ENCODE data around the gene FANCI.
"Not testable (repeated sequence)": the region's sequence is repeated elsewhere in the genome, so short reads cannot be mapped to it uniquely, and the experiment has no call there.

Gene FANCI

DNA sequence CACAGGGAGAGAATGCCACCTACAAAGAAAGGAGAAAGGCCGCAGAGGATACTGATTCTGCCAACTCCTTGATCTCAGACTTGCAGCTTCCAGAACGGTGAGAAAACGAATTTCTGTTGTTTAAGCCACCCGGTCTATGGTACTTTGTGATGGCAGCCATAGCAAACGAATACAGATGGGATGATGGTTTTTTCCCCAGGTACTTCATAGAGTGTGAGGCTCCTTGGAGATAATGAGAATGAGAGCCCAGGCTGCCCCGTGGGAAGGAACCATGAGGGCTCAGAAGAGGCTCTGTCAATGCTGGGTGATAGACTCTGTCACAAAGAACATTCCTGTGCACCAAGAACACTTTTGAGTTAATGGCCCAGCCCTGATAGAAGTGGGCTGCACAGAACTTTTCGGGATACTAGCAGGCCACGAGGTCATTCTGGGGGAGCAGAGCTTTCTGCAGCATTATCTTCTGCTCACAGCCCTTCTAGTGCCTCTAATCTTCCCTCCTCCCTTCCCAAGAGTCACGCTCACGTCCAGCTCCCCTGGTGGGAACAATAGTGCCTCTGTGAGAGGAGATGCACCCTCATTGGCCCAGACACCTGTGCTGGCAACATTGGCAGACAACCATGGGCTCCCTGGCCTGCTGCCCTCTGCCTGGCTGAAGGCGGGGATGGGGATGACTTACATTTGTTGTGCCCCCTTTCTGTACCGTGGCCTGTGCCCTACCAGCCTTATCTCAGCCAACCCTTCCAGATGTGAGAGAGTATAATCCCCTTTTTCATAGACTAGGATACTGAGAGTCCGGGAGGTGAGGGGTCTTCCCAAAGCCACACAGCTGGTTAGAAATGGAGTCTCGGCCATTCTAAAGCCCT lies 17.2 kb upstream of the FANCI start:
- DNase-seq: no peak

DNA sequence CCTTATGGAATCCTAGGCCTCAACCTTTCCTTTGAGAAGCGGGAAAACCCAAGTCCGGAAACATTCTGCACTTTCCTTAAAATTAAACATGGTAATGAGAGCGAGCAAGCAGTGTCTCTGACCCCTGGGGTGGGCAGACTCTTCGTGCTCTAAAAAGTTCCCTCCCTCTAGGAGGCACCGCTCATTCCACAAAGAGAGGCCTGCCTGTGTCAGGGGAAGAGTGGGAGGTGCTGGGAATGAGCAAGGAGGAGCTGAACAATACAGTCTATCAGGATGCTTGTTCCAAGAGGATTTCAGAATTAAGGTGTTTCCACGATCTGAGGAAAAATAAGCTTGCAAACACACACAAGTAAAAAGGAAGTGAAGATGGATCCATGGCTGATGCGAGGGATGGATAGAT lies 16.4 kb upstream of the FANCI start:
- no peak for DNase-seq

DNA sequence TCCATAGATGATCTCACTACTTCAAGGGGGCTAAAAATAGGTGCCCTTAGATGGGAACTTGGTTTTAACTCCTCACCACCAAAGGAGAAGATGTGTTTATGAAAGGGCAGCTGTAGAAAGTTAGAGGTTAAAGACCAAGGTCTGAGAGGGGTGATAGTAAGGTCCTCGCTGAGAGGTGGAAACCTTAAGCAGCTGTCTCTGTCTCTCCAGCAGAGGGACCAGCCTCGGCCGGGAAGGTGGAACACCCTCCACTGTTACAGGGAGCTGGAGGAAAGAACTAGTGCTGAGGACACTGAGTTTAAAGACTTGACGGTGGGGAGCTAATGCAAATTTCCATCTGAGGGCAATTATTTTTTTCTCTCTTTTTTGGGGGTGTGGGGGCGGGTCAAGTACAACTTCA lies 13.5 kb upstream of the FANCI start:
- DNase-seq: no peak

DNA sequence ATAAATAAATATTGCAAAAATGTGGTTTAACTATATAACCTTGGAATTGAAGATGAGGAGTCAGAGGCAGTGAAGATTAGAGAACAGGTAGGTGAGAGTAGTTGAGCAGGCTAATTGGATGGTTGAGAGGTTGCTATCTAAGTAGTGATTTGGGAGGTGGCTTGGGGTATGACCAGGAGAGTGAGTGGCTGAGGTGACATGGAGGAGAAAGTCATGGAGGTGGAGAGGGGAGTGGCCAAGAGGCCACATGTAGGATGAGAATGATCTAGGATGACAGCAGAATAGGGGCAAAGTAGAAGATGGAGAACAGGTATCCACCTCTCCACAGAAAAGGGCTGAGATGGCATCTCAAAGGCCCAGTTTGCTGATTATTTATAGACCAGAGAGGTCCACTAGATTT lies 11.9 kb upstream of the FANCI start:
- no peak for DNase-seq

DNA sequence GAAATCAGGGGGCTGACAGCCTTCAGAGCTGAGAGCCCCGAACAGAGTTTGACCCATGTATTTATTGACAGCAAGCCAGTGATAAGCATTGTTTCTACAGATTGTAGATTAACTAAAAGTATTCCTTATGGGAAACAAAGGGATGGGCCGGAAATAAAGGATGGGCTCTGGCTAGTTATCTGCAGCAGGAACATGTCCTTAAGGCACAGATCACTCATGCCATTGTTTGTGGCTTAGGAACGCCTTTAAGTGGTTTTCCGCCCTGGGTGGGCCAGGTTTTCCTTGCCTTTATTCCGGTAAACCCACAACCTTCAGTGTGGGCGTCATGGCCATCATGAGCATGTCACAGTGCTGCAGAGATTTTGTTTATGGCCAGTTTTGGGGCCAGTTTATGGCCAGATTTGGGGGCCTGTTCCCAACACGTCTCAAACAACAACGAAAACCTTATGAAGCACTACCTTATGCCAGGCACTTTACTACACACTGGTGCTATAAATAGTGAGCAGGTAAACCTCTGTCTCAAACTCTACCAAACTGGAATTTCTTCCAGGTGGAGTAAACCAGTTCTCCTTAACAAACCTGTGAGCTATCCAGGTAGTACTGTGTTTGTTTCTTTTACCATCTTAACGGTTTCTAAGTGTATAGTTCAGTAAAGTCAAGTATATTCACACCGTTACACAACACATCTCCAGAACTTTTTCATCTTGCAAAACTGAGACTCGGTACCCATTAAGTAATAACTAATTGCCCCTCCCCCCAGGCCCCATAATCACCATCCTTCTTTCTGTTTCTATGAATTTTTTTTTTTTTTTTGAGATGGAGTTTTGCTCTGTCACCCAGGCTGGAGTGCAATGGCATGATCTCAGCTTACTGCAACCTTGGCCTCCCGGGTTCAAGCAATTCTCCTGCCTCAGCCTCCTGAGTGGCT lies 3.6 kb upstream of the FANCI start:
- DNase-seq: not testable (repeated sequence)

DNA sequence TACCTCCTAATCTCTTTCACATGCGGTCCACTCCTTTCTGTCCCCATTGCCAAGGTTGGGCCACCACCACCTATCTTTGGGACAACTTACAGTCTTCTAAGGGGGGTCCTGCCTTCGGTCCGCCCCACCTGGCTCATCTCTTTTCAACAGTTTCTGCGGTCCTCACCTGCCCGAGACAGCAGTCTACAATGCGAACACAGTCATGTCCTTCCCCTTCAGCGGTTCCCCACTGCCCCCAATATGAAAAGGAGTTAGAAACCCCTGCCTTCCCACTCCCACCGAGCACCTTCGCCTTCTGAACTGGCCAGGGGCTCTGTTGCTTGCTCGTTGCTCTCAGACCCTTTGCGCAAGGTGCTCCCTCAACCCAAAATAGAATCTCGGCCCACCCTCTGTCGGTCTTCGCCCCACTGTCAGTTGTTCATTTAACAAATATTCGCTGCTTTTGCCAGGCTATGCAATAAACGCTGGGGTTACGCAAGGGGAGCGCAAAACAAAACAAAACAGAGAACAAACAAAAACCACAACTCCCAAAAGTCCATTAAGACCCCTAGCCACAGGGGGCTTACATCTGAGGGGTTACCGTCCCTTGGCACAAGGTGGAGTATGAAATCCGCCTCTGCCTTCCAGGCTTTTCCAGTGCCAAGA lies 611 bp upstream of the FANCI start:
- DNase-seq: no peak

DNA sequence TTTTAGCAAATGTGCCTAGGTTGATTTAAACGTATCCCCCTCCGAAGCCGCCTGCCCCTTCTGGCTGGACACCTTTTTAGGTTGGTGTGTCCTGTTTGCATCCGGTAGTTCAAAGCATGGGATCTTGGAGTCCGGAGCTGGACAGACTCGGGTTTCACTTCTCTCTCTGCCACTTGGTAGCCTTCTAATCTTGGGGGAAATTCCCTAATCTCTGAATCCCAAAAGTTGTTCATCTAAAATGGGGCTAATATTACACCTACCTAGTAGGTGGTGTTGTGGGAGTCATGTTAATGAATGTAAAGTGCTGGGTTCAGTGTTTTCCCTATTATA lies 760 bp downstream of the FANCI start:
- DNase-seq: no peak

DNA sequence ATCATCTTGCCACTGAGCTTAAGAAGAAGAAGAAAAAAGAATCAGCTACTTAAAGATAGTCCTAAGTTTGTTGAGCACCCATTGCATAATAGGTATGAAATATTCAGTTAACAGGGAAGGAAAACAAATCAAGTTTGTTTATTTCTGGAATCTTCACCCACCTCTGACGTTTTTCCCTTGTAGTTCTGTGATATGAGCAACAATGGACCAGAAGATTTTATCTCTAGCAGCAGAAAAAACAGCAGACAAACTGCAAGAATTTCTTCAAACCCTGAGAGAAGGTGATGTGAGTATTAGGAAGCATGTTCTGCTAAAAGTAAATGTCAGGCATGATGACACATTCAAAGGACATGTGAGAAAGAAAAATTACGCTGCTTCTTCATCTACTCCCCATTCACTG lies 3.7 kb downstream of the FANCI start:
- no peak for DNase-seq

DNA sequence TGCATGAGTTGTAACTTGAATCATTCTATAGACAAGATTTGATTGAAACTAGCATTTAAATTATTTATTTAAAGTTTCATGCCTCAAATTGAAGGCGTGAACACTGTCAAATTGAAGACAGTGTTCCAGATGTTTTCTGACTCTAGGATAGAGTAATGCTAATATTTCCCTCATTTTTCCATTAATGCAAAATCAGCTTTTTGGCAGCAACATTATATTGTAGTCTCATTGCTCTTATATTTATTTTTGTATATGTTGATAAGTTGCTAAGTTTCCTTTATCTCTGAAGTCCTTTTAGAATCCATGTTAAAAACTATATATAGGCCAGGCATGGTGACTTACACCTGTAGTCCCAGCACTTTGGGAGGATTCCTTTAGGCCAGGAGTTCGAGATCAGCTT lies 4.8 kb downstream of the FANCI start:
- no peak for DNase-seq

DNA sequence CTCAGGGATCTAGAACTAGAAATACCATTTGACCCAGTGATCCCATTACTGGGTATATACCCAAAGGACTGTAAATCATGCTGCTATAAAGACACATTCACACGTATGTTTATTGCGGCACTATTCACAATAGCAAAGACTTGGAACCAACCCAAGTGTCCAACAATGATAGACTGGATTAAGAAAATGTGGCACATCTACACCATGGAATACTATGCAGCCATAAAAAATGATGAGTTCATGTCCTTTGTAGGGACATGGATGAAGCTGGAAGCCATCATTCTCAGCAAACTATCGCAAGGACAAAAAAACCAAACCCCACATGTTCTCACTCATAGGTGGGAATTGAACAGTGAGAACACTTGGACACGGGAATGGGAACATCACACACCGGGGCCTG lies 6.4 kb downstream of the FANCI start:
- not testable (repeated sequence) for DNase-seq

DNA sequence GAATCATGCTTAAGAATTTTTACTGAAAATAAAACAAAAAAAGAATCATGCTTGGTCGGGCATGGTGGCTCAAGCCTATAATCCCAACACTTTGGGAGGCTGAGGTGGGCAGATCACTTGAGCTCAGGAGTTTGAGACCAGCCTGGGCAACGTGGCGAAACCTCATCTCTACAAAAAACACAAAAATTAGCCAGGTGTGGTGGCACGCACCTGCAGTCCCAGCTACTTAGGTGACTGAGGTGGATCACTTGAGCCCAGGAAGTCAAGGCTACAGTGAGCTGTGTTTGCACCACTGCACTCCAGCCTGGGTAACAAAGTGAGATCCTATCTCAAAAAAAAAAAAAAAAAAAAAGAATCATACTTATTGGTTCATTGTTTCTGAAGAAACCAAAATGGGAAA lies 33.5 kb downstream of the FANCI start:
- not testable (repeated sequence) for DNase-seq

DNA sequence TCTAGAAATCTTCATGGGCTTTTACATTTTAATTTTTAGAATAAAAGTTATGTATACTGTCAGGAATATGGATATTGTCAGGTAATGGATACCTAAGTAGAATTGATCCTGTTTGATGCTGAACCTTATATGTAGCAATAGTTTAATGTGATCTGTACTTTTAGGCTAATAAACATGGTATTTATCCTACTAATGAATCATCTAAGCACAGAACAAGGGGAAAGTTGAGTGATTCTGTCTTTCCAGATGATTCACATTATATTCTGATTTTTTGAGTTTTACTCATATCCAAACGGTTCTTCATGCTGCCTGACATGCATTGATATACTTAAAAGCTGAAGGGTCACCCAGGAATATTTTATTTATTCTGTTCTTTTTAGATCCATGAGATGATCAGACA lies 34.5 kb downstream of the FANCI start:
- no peak for DNase-seq

DNA sequence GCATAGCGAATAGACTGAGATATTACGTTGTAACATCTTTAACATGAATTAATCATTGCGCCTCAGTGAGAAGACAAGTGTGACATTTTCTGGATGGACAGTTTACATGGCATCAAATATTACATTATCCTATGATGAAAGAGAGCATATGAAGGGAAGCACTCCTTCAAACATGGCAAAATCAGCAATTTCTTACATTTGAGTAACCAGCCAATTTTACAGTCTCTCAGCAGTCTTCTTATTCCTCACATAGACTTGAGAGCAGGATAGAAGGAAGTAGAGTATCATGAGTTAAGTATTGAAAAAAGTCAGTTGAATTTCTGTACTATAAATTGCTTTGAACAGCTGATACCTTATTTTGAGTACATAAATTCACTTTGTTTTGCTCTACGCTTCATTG lies 38.9 kb downstream of the FANCI start:
- DNase-seq: no peak

DNA sequence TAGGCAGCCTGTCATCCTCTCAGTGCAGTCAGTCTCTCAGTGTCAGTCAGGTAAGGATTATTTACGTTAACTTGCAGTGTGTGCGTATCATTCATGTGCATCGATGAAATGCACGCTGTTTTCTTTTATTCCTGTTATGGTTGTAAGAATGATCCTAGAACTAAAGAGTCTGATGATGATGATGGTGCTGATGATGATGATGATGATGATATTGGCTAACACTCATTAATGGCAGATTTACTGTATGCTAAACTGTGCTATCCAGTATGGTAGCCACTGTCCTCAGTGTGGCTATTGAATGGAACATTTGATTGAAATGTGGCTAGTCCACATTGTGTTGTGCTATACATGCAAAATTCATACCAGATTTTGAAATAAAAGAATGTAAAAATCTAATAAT lies 39.4 kb downstream of the FANCI start:
- no peak for DNase-seq

DNA sequence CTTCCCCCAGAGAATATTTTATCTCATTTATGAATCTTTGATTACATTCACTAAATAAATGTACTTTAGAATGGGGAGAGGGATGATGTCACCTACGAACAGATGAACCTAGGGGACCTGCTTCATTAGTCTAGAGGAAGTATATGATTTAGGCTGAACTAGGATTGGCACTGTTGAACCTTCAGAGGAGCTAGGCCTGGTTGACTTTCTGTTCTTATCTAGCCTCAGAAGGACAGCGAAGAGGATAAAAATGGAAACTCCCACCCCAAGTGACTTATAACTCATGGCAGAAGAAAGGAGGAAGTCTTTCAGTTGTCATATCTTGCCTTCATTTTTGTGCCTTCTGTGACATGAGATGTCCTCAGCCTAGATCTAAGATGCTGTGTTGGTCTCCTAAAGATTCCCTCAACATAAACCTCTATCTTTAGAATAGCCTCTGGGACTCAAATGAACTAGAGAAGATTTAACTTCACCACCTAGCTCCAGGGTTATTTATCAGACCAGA lies 48.2 kb downstream of the FANCI start:
- DNase-seq: no peak

DNA sequence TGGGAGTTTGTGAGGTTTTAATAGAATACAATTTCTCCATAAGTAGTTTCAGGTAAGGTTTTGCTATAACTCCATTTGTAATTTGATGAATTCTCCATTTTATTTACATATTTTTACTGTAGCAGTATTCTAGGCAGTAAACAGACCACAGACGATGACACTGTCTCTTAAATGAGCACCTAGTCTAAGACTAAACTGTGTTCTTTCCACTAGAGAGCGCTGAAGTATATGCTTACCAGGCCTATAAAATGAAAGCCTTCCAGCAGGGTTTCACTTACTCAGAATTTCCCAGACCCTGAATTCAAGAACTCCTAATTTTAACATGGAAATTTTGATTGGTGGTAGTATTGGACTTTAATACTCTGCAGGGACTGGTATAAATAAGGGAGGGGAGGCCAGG lies 49.2 kb downstream of the FANCI start:
- DNase-seq: no peak

DNA sequence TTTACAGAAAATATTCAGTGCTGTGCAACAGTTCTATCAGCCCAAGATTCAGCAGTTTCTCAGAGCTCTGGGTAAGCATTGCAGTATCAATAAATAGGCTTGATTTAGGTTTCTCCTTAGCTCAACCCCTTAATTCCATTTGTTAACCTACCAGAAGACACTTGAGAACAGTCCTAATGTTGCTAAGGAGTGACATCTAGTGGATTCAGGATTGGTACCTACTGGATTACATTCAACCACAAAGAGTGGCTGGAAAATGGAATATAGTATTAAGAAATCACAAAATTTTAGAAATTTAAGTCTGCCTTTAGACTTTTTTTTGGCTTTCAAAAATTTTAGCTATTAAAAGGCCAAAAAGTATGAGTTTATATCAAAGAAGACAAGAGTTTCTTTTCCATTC lies 56.1 kb downstream of the FANCI start:
- DNase-seq: peak in 1 of 2 donors; percentile 11

DNA sequence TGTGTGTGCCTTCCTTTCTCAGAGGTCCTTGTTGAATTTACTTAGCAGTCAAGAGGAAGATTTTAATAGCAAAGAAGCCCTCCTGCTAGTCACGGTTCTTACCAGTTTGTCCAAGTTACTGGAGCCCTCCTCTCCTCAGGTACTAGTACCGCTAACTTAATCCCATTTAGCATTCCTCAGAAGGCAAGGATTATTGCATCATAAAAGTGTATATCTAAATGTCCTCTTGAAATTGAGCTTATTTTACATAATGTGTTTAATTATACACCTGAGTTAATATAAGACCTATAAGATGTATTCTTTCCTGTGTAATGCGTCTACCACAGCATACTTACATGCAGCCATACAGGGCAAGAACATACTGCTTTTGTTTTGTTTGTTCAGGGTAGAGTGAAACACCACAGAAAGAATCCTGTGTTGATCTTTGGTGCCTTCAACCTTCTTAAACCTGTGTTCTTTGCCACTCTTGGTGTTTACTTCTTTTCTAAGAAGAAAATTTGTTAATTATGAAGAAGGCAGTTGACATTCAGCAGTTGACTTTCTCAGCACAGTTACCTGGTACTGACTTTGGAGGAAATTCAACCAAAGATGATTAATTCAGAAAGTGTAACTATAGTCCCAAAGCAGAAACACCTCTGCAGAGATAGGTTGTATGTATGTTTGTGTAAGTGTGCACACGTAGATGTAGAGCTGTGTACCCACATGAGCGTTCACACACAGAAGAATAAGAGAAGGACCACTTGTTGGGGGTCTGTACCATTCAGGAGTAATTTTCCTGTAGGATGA lies 57.7 kb downstream of the FANCI start:
- no peak for DNase-seq

DNA sequence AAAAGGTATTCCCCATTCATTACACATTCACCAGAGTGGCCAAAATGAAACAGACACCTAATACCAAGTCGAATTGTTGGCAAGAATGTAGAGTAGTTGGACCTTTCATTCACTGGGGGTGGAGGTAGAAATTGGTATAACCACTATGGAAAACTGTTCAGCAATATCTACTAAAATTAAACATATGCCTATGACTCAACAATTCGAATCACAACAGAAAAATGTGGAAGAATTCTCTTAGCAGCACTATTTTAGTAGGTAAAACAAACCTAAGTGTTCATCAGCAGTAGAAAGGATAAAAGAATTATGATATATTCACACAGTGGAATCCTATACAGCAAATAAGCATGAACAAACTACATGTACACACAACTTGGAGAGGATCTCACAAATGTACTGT lies 60.2 kb downstream of the FANCI start:
- no peak for DNase-seq

DNA sequence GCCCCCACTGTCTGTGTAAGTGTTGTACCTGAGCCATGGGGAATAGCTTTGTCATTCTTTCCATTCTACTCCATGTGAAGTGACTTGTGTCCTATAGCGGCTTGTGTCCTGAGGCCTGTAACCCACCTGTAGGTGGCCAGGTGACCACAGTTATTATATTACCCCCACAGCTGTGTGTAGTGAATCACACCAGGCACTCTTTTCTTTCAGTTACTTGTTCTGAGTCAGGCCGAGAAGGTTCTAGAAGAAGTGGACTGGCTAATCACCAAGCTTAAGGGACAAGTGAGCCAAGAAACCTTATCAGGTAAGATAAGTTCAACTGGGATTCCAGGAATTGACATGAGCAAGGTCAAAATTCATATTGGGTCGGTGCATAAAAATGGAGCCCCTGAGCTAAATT lies 61.6 kb downstream of the FANCI start:
- DNase-seq: no peak

DNA sequence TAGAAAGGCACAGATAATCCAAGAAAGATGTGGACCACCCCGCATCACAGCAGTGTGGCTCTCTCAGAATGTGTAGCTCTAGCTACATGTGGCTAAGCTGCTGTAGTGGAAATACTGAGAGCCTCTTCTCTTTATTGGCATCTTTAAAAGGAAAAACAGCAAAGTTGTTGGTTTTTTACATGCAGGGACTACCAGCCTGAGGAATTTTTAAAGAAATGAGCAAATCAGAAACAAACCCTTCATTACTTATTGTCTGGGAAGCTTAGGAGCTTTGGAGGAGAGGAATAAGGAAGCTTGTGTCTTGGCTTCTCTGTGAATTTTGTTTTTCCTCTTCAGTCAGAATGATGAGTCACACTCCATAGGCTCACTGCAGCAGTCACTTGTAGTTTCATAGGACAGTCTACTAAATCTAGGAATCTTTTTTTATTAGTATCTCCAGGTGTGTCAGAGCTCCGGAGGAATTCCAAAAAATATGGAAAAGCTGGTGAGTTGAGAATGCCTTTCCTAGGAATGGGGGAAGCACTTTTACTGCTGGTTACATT lies 63.3 kb downstream of the FANCI start:
- peak in 1 of 2 donors; percentile 32 for DNase-seq

DNA sequence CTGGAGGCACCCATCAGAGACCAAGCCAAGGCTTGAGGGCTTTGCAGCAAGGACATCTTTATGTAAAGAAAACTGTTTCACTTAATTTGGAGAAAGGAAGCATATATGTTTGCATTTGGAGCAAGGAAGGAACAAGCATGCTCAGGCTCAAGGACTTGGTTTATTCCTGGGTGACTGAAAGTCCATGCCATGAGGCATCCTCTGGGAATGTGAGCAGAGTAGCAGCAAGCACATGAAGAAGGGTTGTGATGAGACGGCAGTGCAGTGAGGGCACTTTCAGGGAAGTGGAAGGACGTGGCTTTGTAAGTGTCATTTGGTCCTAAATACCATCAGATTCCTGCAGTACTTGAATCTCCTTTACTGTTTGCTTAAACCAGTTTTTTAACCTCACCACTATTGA lies 64.0 kb downstream of the FANCI start:
- no peak for DNase-seq
